ENCODE data around the gene PAK5.
A peak's percentile ranks its signal among the peaks of the same experiment; 100 is the strongest.

The PAK5 gene

GRCh38 chr20:9490631-9491030, 348.2 kb downstream of the PAK5 start:
- intact Hi-C loops (cut with DNase I) = no loop called here
- no peak for DNase-seq

DNA sequence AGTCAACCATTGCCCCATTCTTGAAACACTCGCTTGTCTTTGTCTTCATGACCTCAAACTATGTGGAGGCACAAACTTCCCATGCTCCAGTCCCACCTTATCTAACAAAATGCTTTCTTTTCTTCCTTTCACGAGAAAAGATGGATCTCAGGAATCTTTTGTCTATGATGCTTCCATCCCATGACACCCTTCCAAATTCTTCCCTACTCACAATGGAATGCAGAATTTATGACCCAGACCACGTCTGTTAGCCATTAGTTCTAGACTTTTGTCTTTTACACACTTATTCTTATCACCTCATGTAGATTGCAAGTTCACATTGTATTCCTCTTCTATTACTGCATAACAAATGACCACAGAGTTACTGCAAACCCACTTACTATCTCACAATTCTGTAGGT, 348.7 kb downstream of the PAK5 start:
- no peak for DNase-seq
- intact Hi-C loops (cut with DNase I) = no loop called here

DNA sequence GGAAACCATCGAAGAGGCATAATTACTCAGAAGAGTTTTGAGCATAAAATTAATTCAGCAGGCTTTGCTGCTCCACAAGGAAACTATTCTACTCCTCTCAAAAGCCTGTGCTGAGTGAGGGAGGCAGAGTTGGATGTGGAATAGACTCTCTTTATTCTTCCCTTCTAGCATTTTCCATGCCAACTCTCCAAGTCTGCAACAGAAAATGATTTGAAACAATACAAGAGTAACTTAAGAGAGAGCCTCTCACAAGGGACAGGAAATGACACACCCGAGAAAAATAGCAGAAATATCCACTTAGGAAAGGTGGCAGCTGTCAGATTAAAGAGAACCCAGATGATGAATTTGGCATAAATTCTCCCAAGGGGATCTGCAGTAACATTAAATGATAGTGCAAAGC, 350.8 kb downstream of the PAK5 start:
- intact Hi-C loops (cut with DNase I) = no loop called here
- DNase-seq = peak in 8 of 42 donors; percentile 15 to 66 (median 43)

All from head of caudate nucleus (tissue), 42 donors.